Measurements from ENCODE around the gene LRBA. TPM values are rescaled to one million over a fixed set of nuclear protein-coding genes. Genes with fewer than 3 reads are reported as not detected.
"Not testable (repeated sequence)": the region's sequence is repeated elsewhere in the genome, so short reads cannot be mapped to it uniquely, and the experiment has no call there.

The LRBA gene
- total RNA-seq, 8 experiments from 2014 or later, result 15.9 to 71.4 (median 24.7) TPM

- peaks cover 0 to 7% of the 10 kb centered on the region in 2 donors for H3K4me1 ChIP-seq (replicated peaks in 1 of 2)
- H3K27ac ChIP-seq, result no peak overlapping the region
- peak in 4 of 8 experiments; percentile 32 to 79 (median 53) for ATAC-seq (replicated peaks in 6 of 8)
- no peak overlapping the region for H3K4me3 ChIP-seq
- in situ Hi-C loops (cut with MboI; ENCODE audit: low pct_unique_long_range_greater_than_20kb in 2 of 9, low sequenced_read_pairs in 9 of 9, unreplicated experiment in 9 of 9), result no loop called here
- 17 to 90% (median 52%) methylated on average over 1 to 4 of the region's 4 CpGs; no CpG with 5 or more reads in 1 of the 10 experiments for WGBS, 10 experiments
Observed at GRCh38 chr4:150411520-150411919, 603.6 kb downstream of the LRBA start.

DNA sequence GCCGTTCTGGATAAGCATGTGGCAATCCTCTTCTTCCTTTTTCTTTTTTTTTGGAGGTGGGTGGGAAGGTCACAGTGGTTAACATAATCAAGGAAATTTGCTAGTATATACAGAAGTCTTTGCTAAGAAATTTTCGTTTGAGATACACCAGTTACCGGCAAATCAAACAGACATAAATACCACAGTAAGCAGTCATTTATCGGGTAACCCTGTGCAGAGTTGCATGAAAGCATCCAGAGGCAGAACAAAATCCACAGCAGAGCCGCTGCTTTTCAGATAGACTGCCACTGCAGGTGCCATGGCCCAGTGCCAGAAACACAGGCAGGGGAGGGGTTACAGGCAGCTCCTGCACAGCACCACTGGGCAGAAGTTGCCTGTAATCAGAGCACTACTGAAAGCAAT, 612.2 kb downstream of the LRBA start:
- in situ Hi-C loops (cut with MboI; ENCODE audit: low pct_unique_long_range_greater_than_20kb in 2 of 9, low sequenced_read_pairs in 9 of 9, unreplicated experiment in 9 of 9), result no loop called here
- H3K4me1 ChIP-seq (replicated peaks in 1 of 2), result no peaks in the 10 kb centered on the region
- peak in 6 of 8 experiments; percentile 39 to 100 (median 69) for ATAC-seq (replicated peaks in 6 of 8)
- no peak overlapping the region for H3K4me3 ChIP-seq
- WGBS, 10 experiments, result 32 to 100% (median 70%) methylated on average over 1 to 4 of the region's 5 CpGs; no CpG with 5 or more reads in 1 of the 10 experiments
- H3K27ac ChIP-seq, result no peak overlapping the region

DNA sequence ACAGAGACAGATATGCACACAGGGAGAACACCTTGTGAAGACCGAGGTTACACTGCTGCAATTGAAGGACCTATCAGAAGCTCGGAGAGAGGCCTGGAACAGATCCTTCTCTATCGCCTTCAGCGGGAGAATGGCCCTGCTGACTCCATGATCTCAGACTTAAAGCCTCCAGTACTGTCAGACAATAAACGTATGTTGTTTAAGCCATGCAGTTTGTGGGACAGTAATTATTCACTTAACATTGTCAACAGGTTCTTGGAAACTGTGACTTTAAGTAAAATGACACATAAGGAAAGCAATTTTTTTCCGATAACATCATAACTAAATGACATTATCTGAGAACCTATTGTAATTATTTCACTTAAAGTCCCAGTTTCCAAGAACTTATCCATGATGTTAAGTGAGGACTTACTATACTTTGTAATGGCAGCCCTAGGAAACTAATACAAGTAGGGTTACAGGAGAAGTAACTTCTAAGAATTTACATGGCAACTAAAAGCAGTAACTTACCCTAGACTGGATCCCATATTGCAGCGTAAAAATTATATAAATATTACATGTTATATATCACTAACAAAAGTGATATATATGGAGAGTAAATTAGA, 613.9 kb downstream of the LRBA start:
- in situ Hi-C loops (cut with MboI; ENCODE audit: low pct_unique_long_range_greater_than_20kb in 2 of 9, low sequenced_read_pairs in 9 of 9, unreplicated experiment in 9 of 9), result no loop called here
- no peak for ATAC-seq (replicated peaks in 6 of 8)
- WGBS, 10 experiments, result 80 to 100% (median 93%) methylated on average over 1 to 7 of the region's 7 CpGs
- Histone ChIP-seq H3K4me1 (replicated peaks in 1 of 2) (no peaks in the 10 kb centered on the region), H3K27ac (no peak overlapping the region), H3K4me3 (no peak overlapping the region)

GRCh38 chr4:150395872-150396271, 619.2 kb downstream of the LRBA start:
- Histone ChIP-seq H3K4me3 (no peak overlapping the region), H3K4me1 (replicated peaks in 1 of 2) (no peaks in the 10 kb centered on the region), H3K27ac (no peak overlapping the region)
- 39 to 100% (median 50%) methylated on average over 1 to 2 of the region's 2 CpGs; no CpG with 5 or more reads in 3 of the 10 experiments for WGBS, 10 experiments
- ATAC-seq (replicated peaks in 6 of 8), result no peak
- in situ Hi-C loops (cut with MboI; ENCODE audit: low pct_unique_long_range_greater_than_20kb in 2 of 9, low sequenced_read_pairs in 9 of 9, unreplicated experiment in 9 of 9), result no loop called here

DNA sequence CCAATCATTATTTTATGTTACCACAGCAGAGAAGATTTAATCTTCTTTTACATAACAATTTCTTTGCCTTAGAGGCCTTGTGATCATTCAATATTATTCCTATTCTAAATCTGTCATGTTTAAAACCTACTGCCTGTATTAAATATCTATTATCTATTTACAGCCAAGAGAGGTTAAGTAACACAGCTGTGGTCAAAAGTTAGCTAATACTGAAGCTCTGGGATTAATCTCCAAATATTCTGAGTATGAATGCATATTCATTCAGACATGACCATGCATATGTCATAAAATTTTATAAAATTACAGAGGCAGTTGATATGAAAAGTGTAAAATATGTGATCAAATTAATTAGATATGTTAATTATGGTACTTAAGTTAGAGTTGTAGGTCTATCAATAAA, 621.0 kb downstream of the LRBA start:
- in situ Hi-C loops (cut with MboI; ENCODE audit: low pct_unique_long_range_greater_than_20kb in 2 of 9, low sequenced_read_pairs in 9 of 9, unreplicated experiment in 9 of 9), result no loop called here
- no peak for ATAC-seq (replicated peaks in 6 of 8)
- H3K27ac ChIP-seq, result no peak overlapping the region
- H3K4me1 ChIP-seq (replicated peaks in 1 of 2), result no peaks in the 10 kb centered on the region
- H3K4me3 ChIP-seq, result no peak overlapping the region

GRCh38 chr4:150391052-150391451, 624.0 kb downstream of the LRBA start:
- WGBS, 10 experiments, result 50 to 100% (median 100%) methylated on average over 1 to 2 of the region's 2 CpGs; no CpG with 5 or more reads in 3 of the 10 experiments
- no peak overlapping the region for H3K4me3 ChIP-seq
- H3K27ac ChIP-seq, result no peak overlapping the region
- H3K4me1 ChIP-seq (replicated peaks in 1 of 2), result no peaks in the 10 kb centered on the region
- in situ Hi-C loops (cut with MboI; ENCODE audit: low pct_unique_long_range_greater_than_20kb in 2 of 9, low sequenced_read_pairs in 9 of 9, unreplicated experiment in 9 of 9), result no loop called here
- ATAC-seq (replicated peaks in 6 of 8), result no peak

GRCh38 chr4:150390531-150390910, 624.6 kb downstream of the LRBA start:
- no peak overlapping the region for H3K4me3 ChIP-seq
- H3K27ac ChIP-seq, result no peak overlapping the region
- in situ Hi-C loops (cut with MboI; ENCODE audit: low pct_unique_long_range_greater_than_20kb in 2 of 9, low sequenced_read_pairs in 9 of 9, unreplicated experiment in 9 of 9), result no loop called here
- no peak for ATAC-seq (replicated peaks in 6 of 8)
- H3K4me1 ChIP-seq (replicated peaks in 1 of 2), result no peaks in the 10 kb centered on the region

GRCh38 chr4:150389896-150390530, 625.1 kb downstream of the LRBA start:
- H3K4me1 ChIP-seq (replicated peaks in 1 of 2), result no peaks in the 10 kb centered on the region
- H3K4me3 ChIP-seq, result no peak overlapping the region
- 73 to 100% (median 96%) methylated on average over 2 of the region's 2 CpGs for WGBS, 10 experiments
- no peak for ATAC-seq (replicated peaks in 6 of 8)
- no peak overlapping the region for H3K27ac ChIP-seq
- in situ Hi-C loops (cut with MboI; ENCODE audit: low pct_unique_long_range_greater_than_20kb in 2 of 9, low sequenced_read_pairs in 9 of 9, unreplicated experiment in 9 of 9), result no loop called here

DNA sequence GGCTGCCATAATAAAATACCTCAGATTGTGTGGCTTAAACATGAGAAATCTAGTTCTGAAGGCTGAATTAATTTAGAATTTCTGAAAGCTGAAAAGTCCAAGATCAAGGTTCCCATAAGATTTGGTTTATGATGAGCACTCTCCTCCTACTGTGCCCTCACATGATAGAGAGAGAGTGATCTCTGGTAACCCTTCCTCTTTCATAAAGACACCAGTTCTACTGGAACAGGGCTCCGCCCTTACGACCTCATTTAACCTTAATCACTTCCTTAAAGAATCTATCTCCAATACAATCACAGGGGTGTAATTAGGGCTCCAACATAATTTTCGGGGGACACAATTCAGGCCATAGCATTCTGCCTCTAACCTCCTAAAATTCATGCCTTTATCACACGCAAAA, 627.1 kb downstream of the LRBA start:
- no peak overlapping the region for H3K4me3 ChIP-seq
- in situ Hi-C loops (cut with MboI; ENCODE audit: low pct_unique_long_range_greater_than_20kb in 2 of 9, low sequenced_read_pairs in 9 of 9, unreplicated experiment in 9 of 9), result no loop called here
- no peak for ATAC-seq (replicated peaks in 6 of 8)
- WGBS, 10 experiments, result 83 to 100% (median 90%) methylated on average over 1 to 4 of the region's 4 CpGs; no CpG with 5 or more reads in 1 of the 10 experiments
- no peak overlapping the region for H3K27ac ChIP-seq
- no peaks in the 10 kb centered on the region for H3K4me1 ChIP-seq (replicated peaks in 1 of 2)

DNA sequence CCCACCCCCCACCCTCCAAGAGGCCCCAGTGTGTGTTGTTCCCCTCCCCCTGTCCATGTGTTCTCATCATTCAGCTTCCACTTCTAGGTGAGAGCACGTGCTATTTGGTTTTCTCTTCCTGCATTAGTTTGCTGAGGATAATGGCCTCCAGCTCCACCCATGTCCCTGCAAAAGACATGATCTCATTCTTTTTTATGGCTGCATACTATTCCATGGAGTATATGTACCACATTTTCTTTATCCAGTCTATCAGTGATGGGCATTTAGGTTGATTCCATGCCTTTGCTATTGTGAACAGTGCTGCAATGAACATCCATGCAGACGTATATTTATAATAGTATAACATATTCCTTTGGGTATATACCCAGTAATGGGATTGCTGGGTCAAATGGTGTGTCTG, 628.7 kb downstream of the LRBA start:
- H3K27ac ChIP-seq; H3K4me1 ChIP-seq (replicated peaks in 1 of 2); ATAC-seq (replicated peaks in 6 of 8); in situ Hi-C loops (cut with MboI; ENCODE audit: low pct_unique_long_range_greater_than_20kb in 2 of 9, low sequenced_read_pairs in 9 of 9, unreplicated experiment in 9 of 9); H3K4me3 ChIP-seq: not testable (repeated sequence)
- WGBS, 10 experiments, result 68 to 100% (median 100%) methylated on average over 1 to 2 of the region's 2 CpGs; no CpG with 5 or more reads in 2 of the 10 experiments

DNA sequence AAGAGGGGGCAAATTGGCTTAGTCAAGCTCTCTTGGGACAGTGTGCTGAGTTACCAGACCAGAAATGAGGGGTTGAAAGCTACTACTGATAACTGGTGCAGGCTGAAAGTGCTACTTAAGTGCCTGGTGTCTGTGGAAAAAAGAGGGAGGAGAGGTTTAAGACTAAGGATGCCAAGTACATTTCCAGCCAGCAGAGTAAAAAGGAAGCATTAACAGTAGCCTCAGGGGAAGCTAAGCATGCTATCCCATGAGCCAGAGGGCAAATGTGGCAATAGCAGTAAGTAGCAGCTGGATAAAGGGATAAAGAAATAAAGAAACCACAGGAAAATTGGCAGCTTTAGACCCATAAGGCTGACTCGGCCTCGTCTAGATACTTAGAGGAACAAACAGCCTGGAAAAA, 629.5 kb downstream of the LRBA start:
- in situ Hi-C loops (cut with MboI; ENCODE audit: low pct_unique_long_range_greater_than_20kb in 2 of 9, low sequenced_read_pairs in 9 of 9, unreplicated experiment in 9 of 9), result no loop called here
- H3K27ac ChIP-seq, result no peak overlapping the region
- peak in 3 of 8 experiments; percentile 38 to 71 (median 51) for ATAC-seq (replicated peaks in 6 of 8)
- H3K4me3 ChIP-seq, result no peak overlapping the region
- H3K4me1 ChIP-seq (replicated peaks in 1 of 2), result no peaks in the 10 kb centered on the region
- 0 to 100% (median 70%) methylated on average over 1 to 2 of the region's 2 CpGs; no CpG with 5 or more reads in 3 of the 10 experiments for WGBS, 10 experiments

- in situ Hi-C loops (cut with MboI; ENCODE audit: low pct_unique_long_range_greater_than_20kb in 2 of 9, low sequenced_read_pairs in 9 of 9, unreplicated experiment in 9 of 9), result no loop called here
- WGBS, 10 experiments, result 44 to 97% (median 82%) methylated on average over 1 to 4 of the region's 4 CpGs
- Histone ChIP-seq H3K4me1 (replicated peaks in 1 of 2) (no peaks in the 10 kb centered on the region), H3K27ac (no peak overlapping the region), H3K4me3 (no peak overlapping the region)
- ATAC-seq (replicated peaks in 6 of 8), result no peak
Observed at GRCh38 chr4:150384249-150384648, 630.8 kb downstream of the LRBA start.

GRCh38 chr4:150382028-150382427, 633.1 kb downstream of the LRBA start:
- no peak overlapping the region for H3K4me3 ChIP-seq
- H3K27ac ChIP-seq, result no peak overlapping the region
- H3K4me1 ChIP-seq (replicated peaks in 1 of 2), result no peaks in the 10 kb centered on the region
- in situ Hi-C loops (cut with MboI; ENCODE audit: low pct_unique_long_range_greater_than_20kb in 2 of 9, low sequenced_read_pairs in 9 of 9, unreplicated experiment in 9 of 9), result no loop called here
- WGBS, 10 experiments, result 40 to 100% (median 100%) methylated on average over 1 of the region's 1 CpG; no CpG with 5 or more reads in 3 of the 10 experiments
- peak in 3 of 8 experiments; percentile 29 to 68 (median 59) for ATAC-seq (replicated peaks in 6 of 8)

DNA sequence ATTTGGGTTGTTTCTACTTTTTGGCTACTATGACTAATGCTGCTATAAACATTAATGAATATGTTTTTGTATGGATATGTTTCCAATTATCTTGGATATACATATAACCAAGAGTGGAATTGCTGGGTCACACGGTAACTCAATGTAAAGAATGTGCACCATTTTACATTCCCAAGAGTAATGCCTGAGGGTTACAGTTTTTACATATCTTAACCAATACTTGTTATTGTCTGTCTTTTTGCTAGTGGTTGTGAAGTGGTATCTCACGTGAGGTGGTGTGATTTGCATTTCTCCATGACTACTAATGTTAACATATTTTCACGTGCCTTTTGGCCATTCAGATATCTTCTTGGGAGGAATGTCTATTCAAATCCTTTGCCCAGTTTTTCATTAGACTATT, 633.5 kb downstream of the LRBA start:
- peak in 3 of 8 experiments; percentile 28 to 85 (median 61) for ATAC-seq (replicated peaks in 6 of 8)
- 0 to 100% (median 61%) methylated on average over 1 to 3 of the region's 3 CpGs for WGBS, 10 experiments
- in situ Hi-C loops (cut with MboI; ENCODE audit: low pct_unique_long_range_greater_than_20kb in 2 of 9, low sequenced_read_pairs in 9 of 9, unreplicated experiment in 9 of 9), result no loop called here
- H3K4me3 ChIP-seq, result no peak overlapping the region
- H3K4me1 ChIP-seq (replicated peaks in 1 of 2), result no peaks in the 10 kb centered on the region
- H3K27ac ChIP-seq, result no peak overlapping the region
